IMR-90 (cell line): ENCODE measurements around the gene C20orf173. TPM values are rescaled to one million over a fixed set of nuclear protein-coding genes. Genes with fewer than 3 reads are reported as not detected.

Experiments
- ATAC-seq: fragments of 200-7000 bp; cut with Tn5 transposase; 2 replicates; pipeline ENCODE4 v1.9.1; 2020; ENCODE audit warnings: low read depth, mild to moderate bottlenecking, moderate library complexity
- BruUV-seq: library from RNA; stranded (reverse); fragments of 400-500 nt; replicated peaks from 2 replicates; lab custom pipeline; 2021; lab: Mats Ljungman, UMichigan
- CTCF ChIA-PET: fragments of 300-600 bp; formaldehyde crosslinking; extraction: SDS; loops from one replicate; lab custom pipeline; 2021; ENCODE audit warnings: antibody characterized with exemption; lab: Yijun Ruan, JAX
- POLR2A ChIA-PET: fragments of 300-600 bp; sonication (Branson Sonifier 250); formaldehyde crosslinking; loops from one replicate; lab custom pipeline; 2022; ENCODE audit warnings: antibody characterized with exemption; ENCODE audit not compliant: unreplicated experiment; lab: Charles Lee
- DNase-seq: peaks from one replicate; pipeline ENCODE4 v3.0.0; 2013
- H2AFZ ChIP-seq: replicated peaks from 2 replicates; pipeline ENCODE3; 2013; ENCODE audit warnings: low read length, mild to moderate bottlenecking; ENCODE audit not compliant: poor library complexity
- H2AK5ac ChIP-seq: 2 replicates; pipeline ENCODE4 v1.6.1; 2013; ENCODE audit warnings: low read depth, low read length, inconsistent platforms
- H2AK9ac ChIP-seq: replicated peaks from 2 replicates; pipeline ENCODE3; 2013; ENCODE audit warnings: mild to moderate bottlenecking, low read depth, low read length, moderate library complexity; ENCODE audit not compliant: poor library complexity
- H2BK120ac ChIP-seq: 2 replicates; pipeline ENCODE4 v1.6.1; 2013; ENCODE audit warnings: low read depth, low read length, inconsistent platforms
- H2BK15ac ChIP-seq: 3 replicates; pipeline ENCODE4 v1.6.1; 2013; ENCODE audit warnings: low read depth, low read length, inconsistent platforms
- H2BK20ac ChIP-seq: 2 replicates; pipeline ENCODE4 v1.6.1; 2013; ENCODE audit warnings: low read depth, mild to moderate bottlenecking, inconsistent platforms, low read length, moderate library complexity
- H2BK5ac ChIP-seq: 2 replicates; pipeline ENCODE4 v1.6.1; 2013; ENCODE audit warnings: mild to moderate bottlenecking, low read depth, low read length, inconsistent platforms; ENCODE audit not compliant: poor library complexity, severe bottlenecking
- H3K14ac ChIP-seq: replicated peaks from 2 replicates; pipeline ENCODE4 v1.6.1; 2013; ENCODE audit warnings: low read depth, low read length, inconsistent platforms
- H3K18ac ChIP-seq: 2 replicates; pipeline ENCODE4 v1.6.1; 2013; ENCODE audit warnings: low read depth, low read length, control low read depth
- H3K23ac ChIP-seq: 2 replicates; pipeline ENCODE4 v1.6.1; 2013; ENCODE audit warnings: low read depth, low read length, inconsistent platforms
- H3K27ac ChIP-seq: 2 replicates; pipeline ENCODE4 v1.5.1; 2013; ENCODE audit warnings: mild to moderate bottlenecking, control low read depth, low read length; ENCODE audit not compliant: insufficient read depth
- H3K27me3 ChIP-seq: 2 replicates; pipeline ENCODE4 v1.6.1; 2013; ENCODE audit warnings: low read length; ENCODE audit not compliant: control insufficient read depth, insufficient read depth
- H3K36me3 ChIP-seq: 2 replicates; pipeline ENCODE4 v1.6.1; 2013; ENCODE audit warnings: low read length, mixed read lengths; ENCODE audit not compliant: control insufficient read depth, insufficient read depth
- H3K4ac ChIP-seq: 2 replicates; pipeline ENCODE4 v1.6.1; 2013; ENCODE audit warnings: low read depth, low read length, inconsistent platforms
- H3K4me1 ChIP-seq: 2 replicates; pipeline ENCODE4 v1.6.1; 2013; ENCODE audit warnings: low read length, mixed read lengths; ENCODE audit not compliant: control insufficient read depth, insufficient read depth
- H3K4me2 ChIP-seq: 2 replicates; pipeline ENCODE4 v1.6.1; 2013; ENCODE audit warnings: low read depth, mild to moderate bottlenecking, control low read depth, low read length, moderate library complexity
- H3K4me3 ChIP-seq: 2 replicates; pipeline ENCODE4 v1.5.1; 2013; ENCODE audit warnings: low read depth, mild to moderate bottlenecking, control low read depth, low read length, moderate library complexity; ENCODE audit not compliant: insufficient read depth
- H3K56ac ChIP-seq: 2 replicates; pipeline ENCODE4 v1.6.1; 2013; ENCODE audit warnings: low read length, inconsistent platforms; ENCODE audit not compliant: insufficient read depth; ENCODE audit errors: extremely low read depth
- H3K79me1 ChIP-seq, 2 experiments: 2 replicates each; pipeline ENCODE4 v1.6.1; 2013; ENCODE audit warnings: low read length in 2 of 2, inconsistent platforms in 1 of 2, low read depth in 1 of 2
- H3K9ac ChIP-seq: 2 replicates; pipeline ENCODE4 v1.6.1; 2013; ENCODE audit warnings: low read depth, low read length, control low read depth
- H3K9me1 ChIP-seq: 2 replicates; pipeline ENCODE4 v1.6.1; 2013; ENCODE audit warnings: low read length, inconsistent platforms; ENCODE audit not compliant: insufficient read depth
- H3K9me3 ChIP-seq: 2 replicates; pipeline ENCODE4 v1.6.1; 2013; ENCODE audit warnings: low read length; ENCODE audit not compliant: control insufficient read depth, insufficient read depth
- H4K20me1 ChIP-seq: 2 replicates; pipeline ENCODE4 v1.6.1; 2013; ENCODE audit warnings: low read length, inconsistent platforms; ENCODE audit not compliant: insufficient read depth
- H4K5ac ChIP-seq: 2 replicates; pipeline ENCODE4 v1.6.1; 2013; ENCODE audit warnings: mild to moderate bottlenecking, low read depth, low read length, control low read depth
- H4K8ac ChIP-seq, 2 experiments: 2 replicates each; pipeline ENCODE4 v1.6.1; 2013; ENCODE audit warnings: low read depth in 2 of 2, low read length in 2 of 2, control low read depth in 1 of 2, inconsistent platforms in 1 of 2
- H4K91ac ChIP-seq: 2 replicates; pipeline ENCODE4 v1.6.1; 2013; ENCODE audit warnings: low read depth, low read length, inconsistent platforms; ENCODE audit not compliant: insufficient read depth
- BHLHE40 ChIP-seq: fragments of 150-350 bp; IDR thresholded peaks from 2 replicates; pipeline ENCODE4 v1.6.1; 2016; ENCODE audit warnings: mild to moderate bottlenecking, low read depth, low read length
- CHD1 ChIP-seq: IDR thresholded peaks from 2 replicates; pipeline ENCODE4 v1.6.1; 2012; ENCODE audit warnings: low read depth, low read length, improper control_type of control experiment
- RAD21 ChIP-seq: IDR thresholded peaks from 2 replicates; pipeline ENCODE4 v1.6.1; 2012; ENCODE audit warnings: low read length, improper control_type of control experiment
- WGBS, 2 experiments: methylation state at CpG; one replicate each; pipeline versions ENCODE4 v1.1.5 to v1.1.7; 2013; ENCODE audit warnings: missing lambda C conversion rate in 2 of 2; ENCODE audit not compliant: insufficient read length in 1 of 2; ENCODE audit errors: extremely low coverage in 2 of 2; 5-methylcytosine and 5-hydroxymethylcytosine counted together
- dilution Hi-C: fragments of 300-500 bp; cut with HindIII; formaldehyde crosslinking; loops from one replicate; pipeline ENCODE4 v1.14.3; 2018; ENCODE audit warnings: low sequenced_read_pairs; ENCODE audit not compliant: unreplicated experiment
- in situ Hi-C: fragments of 300-500 bp; cut with MboI; formaldehyde crosslinking; loops from 3 replicates; pipeline ENCODE4 v1.14.3; 2019; ENCODE audit warnings: low sequenced_read_pairs, inconsistent platforms, mixed read lengths
- intact Hi-C: fragments of 100-400 bp; cut with micrococcal nuclease; formaldehyde crosslinking; loops from 2 replicates; pipeline ENCODE4 v1.10.0; 2022
- polyA plus RNA-seq, 3 experiments: library from polyadenylated mRNA; depleted of rRNA; stranded (reverse); fragments of >200 nt; gene quantifications; 2 replicates each; pipeline ENCODE4 v1.2.3, GENCODE V29; 2012; ENCODE audit warnings: low replicate concordance in 1 of 3
- total RNA-seq: library from RNA; depleted of rRNA; stranded (reverse); fragments of >200 nt; gene quantifications from 2 replicates; pipeline ENCODE4 v1.2.3, GENCODE V29; 2012
- TF ChIP-seq, protein P1 (sequence below): conservative IDR thresholded peaks from 2 replicates; pipeline ENCODE4 v1.5.1; 2012; ENCODE audit warnings: mild to moderate bottlenecking, low read depth, low read length, improper control_type of control experiment
- TF ChIP-seq, protein P2 (sequence below): fragments of 150-350 bp; IDR thresholded peaks from 2 replicates; pipeline ENCODE4 v1.6.1; 2017; ENCODE audit warnings: mild to moderate bottlenecking, antibody characterized with exemption, low read length, low read depth

C20orf173 gene
- total and polyA plus RNA-seq, 2 of the 4 experiments (the other 2 are of a cell fraction): not detected

GRCh38 chr20:35502352-35502751 lies 27.1 kb downstream of the C20orf173 start:
- Histone ChIP-seq H2BK5ac (no peak overlapping the region), H4K91ac (no peak overlapping the region), H3K36me3 (peaks cover 74% of the 10 kb centered on the region), H3K18ac (no peak overlapping the region), H3K4ac (no peak overlapping the region), H3K4me3 (no peak overlapping the region), H4K20me1 (peaks cover 19% of the 10 kb centered on the region), H4K5ac (no peak overlapping the region), H2AFZ (no peak overlapping the region), H2AK9ac (no peak overlapping the region), H2BK15ac (no peak overlapping the region), H3K4me2 (no peak overlapping the region), H3K9me1 (peaks cover 12% of the 10 kb centered on the region), H3K14ac (no peak overlapping the region), H2BK120ac (no peak overlapping the region), H2BK20ac (no peak overlapping the region), H3K9me3 (no peaks in the 10 kb centered on the region), H3K56ac (no peak overlapping the region), H3K9ac (no peak overlapping the region), H3K79me1 (peaks cover 0 to 19% of the 10 kb centered on the region in 2 experiments; a peak in 2 of 4 replicates), H3K27me3 (no peaks in the 10 kb centered on the region), H3K23ac (no peak overlapping the region), H3K27ac (no peak overlapping the region), H4K8ac (no peak overlapping the region), H3K4me1 (peaks cover 7% of the 10 kb centered on the region; the same call in 1 of the 2 replicates), H2AK5ac (no peak overlapping the region)
- 91% methylated on average over 6 of the region's 8 CpGs; no CpG with 5 or more reads in 1 of the 2 experiments for WGBS, 2 experiments
- TF ChIP-seq, protein P1, sequence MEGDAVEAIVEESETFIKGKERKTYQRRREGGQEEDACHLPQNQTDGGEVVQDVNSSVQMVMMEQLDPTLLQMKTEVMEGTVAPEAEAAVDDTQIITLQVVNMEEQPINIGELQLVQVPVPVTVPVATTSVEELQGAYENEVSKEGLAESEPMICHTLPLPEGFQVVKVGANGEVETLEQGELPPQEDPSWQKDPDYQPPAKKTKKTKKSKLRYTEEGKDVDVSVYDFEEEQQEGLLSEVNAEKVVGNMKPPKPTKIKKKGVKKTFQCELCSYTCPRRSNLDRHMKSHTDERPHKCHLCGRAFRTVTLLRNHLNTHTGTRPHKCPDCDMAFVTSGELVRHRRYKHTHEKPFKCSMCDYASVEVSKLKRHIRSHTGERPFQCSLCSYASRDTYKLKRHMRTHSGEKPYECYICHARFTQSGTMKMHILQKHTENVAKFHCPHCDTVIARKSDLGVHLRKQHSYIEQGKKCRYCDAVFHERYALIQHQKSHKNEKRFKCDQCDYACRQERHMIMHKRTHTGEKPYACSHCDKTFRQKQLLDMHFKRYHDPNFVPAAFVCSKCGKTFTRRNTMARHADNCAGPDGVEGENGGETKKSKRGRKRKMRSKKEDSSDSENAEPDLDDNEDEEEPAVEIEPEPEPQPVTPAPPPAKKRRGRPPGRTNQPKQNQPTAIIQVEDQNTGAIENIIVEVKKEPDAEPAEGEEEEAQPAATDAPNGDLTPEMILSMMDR: no peak
- TF ChIP-seq BHLHE40 (no peak), RAD21 (no peak), CHD1 (no peak)
- TF ChIP-seq, protein P2, sequence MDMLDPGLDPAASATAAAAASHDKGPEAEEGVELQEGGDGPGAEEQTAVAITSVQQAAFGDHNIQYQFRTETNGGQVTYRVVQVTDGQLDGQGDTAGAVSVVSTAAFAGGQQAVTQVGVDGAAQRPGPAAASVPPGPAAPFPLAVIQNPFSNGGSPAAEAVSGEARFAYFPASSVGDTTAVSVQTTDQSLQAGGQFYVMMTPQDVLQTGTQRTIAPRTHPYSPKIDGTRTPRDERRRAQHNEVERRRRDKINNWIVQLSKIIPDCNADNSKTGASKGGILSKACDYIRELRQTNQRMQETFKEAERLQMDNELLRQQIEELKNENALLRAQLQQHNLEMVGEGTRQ: no peak
- DNase-seq (no peak), ATAC-seq (no peak)
- ChIA-PET POLR2A (no interaction called here), CTCF (no interaction called here)
- in situ Hi-C loops (loop anchor here (25.0 kb wide), 1 partner anchor 410 kb away; no protein-coding TSS in a partner anchor), intact Hi-C loops (no loop called here), dilution Hi-C loops (no loop called here)
- BruUV-seq: no TSS peak
